Glutamatergic neuron (in vitro differentiated cells): ENCODE data around the gene COG2. TPM values are rescaled to one million over a fixed set of nuclear protein-coding genes. Genes with fewer than 3 reads are reported as not detected.
"Not testable (repeated sequence)": the region's sequence is repeated elsewhere in the genome, so short reads cannot be mapped to it uniquely, and the experiment has no call there.

ENCODE experiments used
- DNase-seq: peaks from one replicate; pipeline ENCODE4 v3.0.0; 2022
- H3K27ac Mint-ChIP-seq: one replicate; pipeline ENCODE4 v1.8.0; 2020; ENCODE audit warnings: mild to moderate bottlenecking, mixed read lengths, inconsistent platforms; ENCODE audit not compliant: unreplicated experiment
- H3K27me3 Mint-ChIP-seq: one replicate; pipeline ENCODE4 v1.8.0; 2020; ENCODE audit warnings: mild to moderate bottlenecking, moderate library complexity, mixed read lengths, inconsistent platforms; ENCODE audit not compliant: unreplicated experiment
- H3K36me3 Mint-ChIP-seq: one replicate; pipeline ENCODE4 v1.8.0; 2020; ENCODE audit warnings: mild to moderate bottlenecking, mixed read lengths, inconsistent platforms; ENCODE audit not compliant: unreplicated experiment
- H3K4me1 Mint-ChIP-seq: one replicate; pipeline ENCODE4 v1.8.0; 2020; ENCODE audit warnings: mild to moderate bottlenecking, low read depth, mixed read lengths, inconsistent platforms; ENCODE audit not compliant: unreplicated experiment
- H3K4me3 Mint-ChIP-seq: one replicate; pipeline ENCODE4 v1.8.0; 2020; ENCODE audit warnings: mild to moderate bottlenecking, mixed read lengths, inconsistent platforms; ENCODE audit not compliant: unreplicated experiment
- H3K9me3 Mint-ChIP-seq: one replicate; pipeline ENCODE4 v1.8.0; 2020; ENCODE audit warnings: mild to moderate bottlenecking, moderate library complexity, mixed read lengths, inconsistent platforms; ENCODE audit not compliant: unreplicated experiment
- CTCF ChIP-seq: fragments of 200-600 bp; sonication (generic); IDR thresholded peaks from one replicate; pipeline ENCODE4 v1.5.0; 2021; ENCODE audit not compliant: partially characterized antibody, unreplicated experiment
- total RNA-seq: library from RNA; stranded (reverse); fragmentation: NEBNext Ultra II Directional; extraction: Animal tissue kit (Norgen Biotek cat#: 25700); gene quantifications from one replicate; pipeline ENCODE4 v1.2.1, GENCODE V29; 2021; ENCODE audit not compliant: unreplicated experiment

The COG2 gene
- total RNA-seq, 1 donor from 2014 or later, result 29.0 TPM

- TF ChIP-seq CTCF, result no peak
- Mint-ChIP-seq H3K27ac (no peak overlapping the region), H3K27me3 (no peaks in the 10 kb centered on the region), H3K4me3 (no peak overlapping the region), H3K36me3 (no peaks in the 10 kb centered on the region), H3K4me1 (no peaks in the 10 kb centered on the region), H3K9me3 (peaks cover 3% of the 10 kb centered on the region)
- no peak for DNase-seq
Measured at GRCh38 chr1:230596306-230596705, 46.0 kb upstream of the COG2 start.

- Mint-ChIP-seq H3K27me3 (no peaks in the 10 kb centered on the region), H3K9me3 (peaks cover 6% of the 10 kb centered on the region), H3K36me3 (peaks cover 12% of the 10 kb centered on the region), H3K27ac (no peak overlapping the region), H3K4me3 (no peak overlapping the region), H3K4me1 (no peaks in the 10 kb centered on the region)
- DNase-seq, result no peak
- no peak for TF ChIP-seq CTCF
Measured at GRCh38 chr1:230598745-230599144, 43.5 kb upstream of the COG2 start.

- Mint-ChIP-seq H3K4me1 (no peaks in the 10 kb centered on the region), H3K36me3 (peaks cover 12% of the 10 kb centered on the region), H3K27me3 (no peaks in the 10 kb centered on the region), H3K27ac (no peak overlapping the region), H3K9me3 (peaks cover 6% of the 10 kb centered on the region), H3K4me3 (no peak overlapping the region)
- no peak for DNase-seq
- TF ChIP-seq CTCF, result no peak
Measured at GRCh38 chr1:230599926-230600656, 42.2 kb upstream of the COG2 start.

- H3K4me3 Mint-ChIP-seq, H3K27me3 Mint-ChIP-seq, H3K4me1 Mint-ChIP-seq, DNase-seq, H3K9me3 Mint-ChIP-seq, H3K27ac Mint-ChIP-seq: not testable (repeated sequence)
- H3K36me3 Mint-ChIP-seq, result peaks cover 12% of the 10 kb centered on the region
Measured at GRCh38 chr1:230600657-230601400, 41.5 kb upstream of the COG2 start.

GRCh38 chr1:230609208-230609607 is 33.1 kb upstream of the COG2 start:
- H3K27me3 Mint-ChIP-seq, result peaks cover 2% of the 10 kb centered on the region
- H3K4me1 Mint-ChIP-seq, result no peaks in the 10 kb centered on the region
- no peaks in the 10 kb centered on the region for H3K36me3 Mint-ChIP-seq
- no peaks in the 10 kb centered on the region for H3K9me3 Mint-ChIP-seq
- H3K4me3 Mint-ChIP-seq, result no peak overlapping the region
- H3K27ac Mint-ChIP-seq, result no peak overlapping the region
- TF ChIP-seq CTCF, result no peak
- DNase-seq, result no peak
